Measurements from ENCODE around the gene SLC39A11. TPM values are rescaled to one million over a fixed set of nuclear protein-coding genes. Genes with fewer than 3 reads are reported as not detected.

SLC39A11 gene
- total RNA-seq, 4 donors from 2014 or later, result 36.6 to 75.0 (median 40.2) TPM

GRCh38 chr17:72605543-72605942 lies 486.9 kb downstream of the SLC39A11 start:
- TF ChIP-seq CTCF (IDR thresholded peaks at IDR 0.05; ENCODE audit: low read depth), result no peak

DNA sequence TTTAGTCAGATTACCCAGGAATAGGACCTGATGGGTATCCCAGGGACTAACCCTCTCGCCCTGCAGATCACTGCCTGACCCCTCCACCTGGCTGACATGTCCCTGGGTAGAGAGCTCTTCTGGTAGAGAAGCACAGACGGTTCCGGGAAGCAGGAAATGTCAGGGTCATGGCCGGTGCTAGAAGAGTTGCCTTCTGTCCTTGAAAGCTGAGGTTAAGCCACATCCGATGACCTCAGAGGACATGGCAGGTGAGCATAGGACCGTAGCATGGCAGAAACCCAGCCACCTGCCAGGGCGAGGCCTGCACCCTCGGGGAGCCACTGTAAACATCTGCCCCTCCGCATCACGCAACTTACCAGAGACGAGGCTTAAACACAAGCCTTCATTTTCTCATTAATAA lies 488.0 kb downstream of the SLC39A11 start:
- TF ChIP-seq CTCF (IDR thresholded peaks at IDR 0.05; ENCODE audit: low read depth), result no peak

DNA sequence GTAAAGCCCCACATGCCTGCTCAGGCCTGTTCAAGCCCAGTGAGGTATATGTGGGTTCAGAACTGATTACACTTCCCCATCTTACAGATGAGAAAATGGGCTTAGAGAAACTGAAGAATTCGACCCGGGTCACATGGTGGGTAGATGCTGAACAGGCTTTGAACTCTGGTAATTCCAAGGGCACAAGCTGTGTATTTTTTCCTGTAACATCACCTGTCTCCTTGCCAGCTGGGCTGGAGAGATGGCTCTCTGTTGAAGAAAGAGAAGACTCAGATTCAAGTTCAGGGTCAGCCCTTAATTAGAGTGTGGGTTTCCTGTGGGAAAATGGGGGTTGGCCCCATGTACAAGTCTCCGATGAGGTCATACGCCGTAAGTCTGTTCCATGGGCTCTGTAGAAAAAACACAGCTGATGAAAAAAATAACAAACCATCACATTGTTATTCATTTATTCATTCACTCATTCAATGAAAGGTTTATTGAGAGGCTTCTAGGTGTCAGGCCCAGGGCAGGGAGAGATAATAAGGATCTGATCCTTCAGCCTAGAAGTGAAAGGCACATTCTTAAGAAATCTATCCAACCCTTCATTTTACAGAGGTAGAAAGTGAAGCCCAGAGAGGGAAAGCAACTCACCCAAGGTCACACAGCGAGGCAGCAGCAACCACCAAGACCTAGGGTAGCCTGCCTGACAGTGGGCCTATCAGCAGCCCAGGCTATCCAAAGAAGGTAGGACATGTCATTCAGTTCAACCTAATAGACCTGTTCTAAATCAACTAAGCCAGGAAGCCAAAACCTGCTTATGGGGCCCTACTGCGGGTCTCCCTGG lies 488.9 kb downstream of the SLC39A11 start:
- TF ChIP-seq CTCF (IDR thresholded peaks at IDR 0.05; ENCODE audit: low read depth), result no peak

- no peak for TF ChIP-seq CTCF (IDR thresholded peaks at IDR 0.05; ENCODE audit: low read depth)
These were observed 489.7 kb downstream of the SLC39A11 start for GRCh38 chr17:72602517-72603419.

DNA sequence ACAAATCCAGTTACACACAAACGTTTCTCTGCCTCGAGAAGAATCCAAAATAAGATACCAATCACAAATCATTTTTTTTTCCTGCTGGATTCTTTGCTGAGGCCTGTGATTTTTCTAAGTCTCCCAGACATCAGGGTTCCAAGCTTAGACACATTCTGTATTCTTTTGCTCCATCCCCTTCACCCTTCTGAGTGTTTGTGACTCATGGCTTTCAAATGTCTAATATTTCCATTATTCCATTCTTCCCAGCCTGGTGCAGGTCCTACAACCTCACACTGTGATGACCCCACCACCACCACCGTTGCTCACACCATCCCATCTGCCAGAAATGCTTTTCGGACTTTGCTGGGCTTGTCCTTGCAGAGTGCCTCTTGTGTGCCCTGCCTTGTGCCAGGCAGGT lies 491.6 kb downstream of the SLC39A11 start:
- no peak for TF ChIP-seq CTCF (IDR thresholded peaks at IDR 0.05; ENCODE audit: low read depth)

GRCh38 chr17:72599891-72600290 lies 492.6 kb downstream of the SLC39A11 start:
- TF ChIP-seq CTCF (IDR thresholded peaks at IDR 0.05; ENCODE audit: low read depth), result no peak

- TF ChIP-seq CTCF (IDR thresholded peaks at IDR 0.05; ENCODE audit: low read depth), result no peak
These were observed 493.8 kb downstream of the SLC39A11 start for GRCh38 chr17:72598695-72599094.
